ENCODE data around the gene GTF2IRD1. TPM values are rescaled to one million over a fixed set of nuclear protein-coding genes. Genes with fewer than 3 reads are reported as not detected.

The GTF2IRD1 gene
- total RNA-seq, 1 experiment from 2014 or later: 73.6 TPM

DNA sequence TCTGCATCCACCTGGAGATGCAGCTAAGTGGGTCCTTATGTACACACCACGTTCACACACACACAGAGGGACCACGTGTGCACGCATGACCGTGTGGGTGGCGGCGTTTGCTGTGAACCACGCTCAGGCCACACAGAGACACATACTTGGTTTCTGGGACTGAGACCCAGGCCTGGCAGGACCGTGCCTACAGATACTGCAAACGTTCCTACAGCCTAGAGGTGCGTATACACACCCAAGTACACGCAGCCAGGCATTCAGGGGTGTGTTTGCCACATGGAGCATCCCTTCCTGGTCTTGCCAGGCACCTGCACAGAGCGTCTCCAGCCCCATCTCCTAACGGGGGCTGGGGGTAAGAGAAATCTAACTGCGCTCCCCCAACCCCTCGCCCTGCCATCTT lies 49.0 kb upstream of the GTF2IRD1 start:
- H3K27me3 ChIP-seq (replicated peaks; ENCODE audit: insufficient read depth, low read depth, low read length, poor library complexity): no peaks in the 10 kb centered on the region
- H3K4me3 ChIP-seq (ENCODE audit: low read depth, low read length, poor library complexity, severe bottlenecking): no peak overlapping the region
- BruUV-seq (replicated peaks): no TSS peak
- no peaks in the 10 kb centered on the region for H3K9me3 ChIP-seq (ENCODE audit: low read depth, low read length, poor library complexity, severe bottlenecking)
- DNase-seq (ENCODE audit: low spot score): no peak
- TF ChIP-seq EZH2 (IDR thresholded peaks at IDR 0.05; ENCODE audit: borderline replicate concordance, low read depth, low read length, poor library complexity, severe bottlenecking) (no peak), CTCF (conservative IDR thresholded peaks at IDR 0.05; ENCODE audit: low read depth, low read length) (no peak)
- no peaks in the 10 kb centered on the region for H3K4me1 ChIP-seq (ENCODE audit: insufficient read depth, low read length, poor library complexity, severe bottlenecking)
- POLR2A ChIA-PET (ENCODE audit: low non-redundant PET): no interaction called here
- no peak overlapping the region for H3K27ac ChIP-seq (ENCODE audit: low read depth, low read length, poor library complexity, severe bottlenecking)
- H3K36me3 ChIP-seq (ENCODE audit: insufficient read depth, low read length, poor library complexity, severe bottlenecking): peaks cover 10% of the 10 kb centered on the region
- intact Hi-C loops (cut with micrococcal nuclease; ENCODE audit: unreplicated experiment): loop anchor here (5.0 to 10.0 kb wide), 2 partner anchors 337 to 540 kb away; partner anchors contain the start of gene TMEM270
- CTCF ChIA-PET: no interaction called here

DNA sequence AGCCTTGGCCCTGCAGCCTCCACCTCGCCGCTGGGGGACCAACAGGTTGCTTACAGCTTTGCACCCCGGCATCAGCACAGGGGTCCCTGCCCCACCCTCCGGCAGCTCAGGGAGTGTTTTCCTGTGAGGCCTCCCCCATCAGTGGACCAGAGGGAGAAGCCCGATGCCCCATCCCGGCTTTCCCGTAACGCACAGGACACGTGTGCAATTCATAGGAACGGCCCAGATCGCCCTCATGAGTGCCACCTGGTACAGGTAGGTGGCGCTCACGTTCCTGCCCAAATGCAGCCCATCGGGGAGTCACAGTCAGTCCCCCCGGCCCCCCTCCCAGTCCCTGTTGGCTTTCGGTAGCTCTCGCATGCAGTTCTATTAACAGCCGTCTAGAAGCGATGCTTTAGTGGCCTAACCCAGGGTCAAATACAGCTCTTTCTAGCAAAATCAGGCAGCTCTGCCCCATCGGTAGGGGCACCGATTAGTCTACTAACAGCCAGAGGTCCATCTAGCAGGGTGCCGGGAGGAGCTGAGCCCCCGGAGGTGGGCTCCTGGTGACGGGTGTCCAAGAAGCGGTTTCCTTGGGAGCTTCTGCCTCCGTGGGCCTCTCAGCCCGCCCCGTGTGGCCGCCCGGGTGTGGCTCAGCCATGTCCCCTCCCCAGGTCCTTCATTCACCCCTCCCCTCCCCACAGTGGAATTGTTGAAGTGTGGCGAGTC lies 48.4 kb upstream of the GTF2IRD1 start:
- Histone ChIP-seq H3K27ac (ENCODE audit: low read depth, low read length, poor library complexity, severe bottlenecking) (no peak overlapping the region), H3K27me3 (replicated peaks; ENCODE audit: insufficient read depth, low read depth, low read length, poor library complexity) (no peaks in the 10 kb centered on the region), H3K4me3 (ENCODE audit: low read depth, low read length, poor library complexity, severe bottlenecking) (no peak overlapping the region), H3K4me1 (ENCODE audit: insufficient read depth, low read length, poor library complexity, severe bottlenecking) (no peaks in the 10 kb centered on the region), H3K36me3 (ENCODE audit: insufficient read depth, low read length, poor library complexity, severe bottlenecking) (peaks cover 10% of the 10 kb centered on the region), H3K9me3 (ENCODE audit: low read depth, low read length, poor library complexity, severe bottlenecking) (no peaks in the 10 kb centered on the region)
- DNase-seq (ENCODE audit: low spot score): peak; percentile 49
- TF ChIP-seq CTCF (conservative IDR thresholded peaks at IDR 0.05; ENCODE audit: low read depth, low read length): peak; percentile 64
- TF ChIP-seq EZH2 (IDR thresholded peaks at IDR 0.05; ENCODE audit: borderline replicate concordance, low read depth, low read length, poor library complexity, severe bottlenecking): no peak
- BruUV-seq (replicated peaks): TSS peak; percentile 32
- CTCF ChIA-PET: interaction anchor here (0.6 kb wide), 2 partner anchors 161 to 595 kb away, joined by 3 to 5 read pairs; no protein-coding TSS in a partner anchor
- intact Hi-C loops (cut with micrococcal nuclease; ENCODE audit: unreplicated experiment): loop anchor here (10.0 kb wide), 1 partner anchor 541 kb away; the partner anchor contains the start of gene TMEM270
- POLR2A ChIA-PET (ENCODE audit: low non-redundant PET): no interaction called here

- POLR2A ChIA-PET (ENCODE audit: low non-redundant PET): no interaction called here
- intact Hi-C loops (cut with micrococcal nuclease; ENCODE audit: unreplicated experiment): loop anchor here (10.0 kb wide), 1 partner anchor 541 kb away; the partner anchor contains the start of gene TMEM270
- H3K27ac ChIP-seq (ENCODE audit: low read depth, low read length, poor library complexity, severe bottlenecking): no peak overlapping the region
- TF ChIP-seq CTCF (conservative IDR thresholded peaks at IDR 0.05; ENCODE audit: low read depth, low read length): no peak
- TF ChIP-seq EZH2 (IDR thresholded peaks at IDR 0.05; ENCODE audit: borderline replicate concordance, low read depth, low read length, poor library complexity, severe bottlenecking): no peak
- H3K36me3 ChIP-seq (ENCODE audit: insufficient read depth, low read length, poor library complexity, severe bottlenecking): peaks cover 10% of the 10 kb centered on the region
- no peaks in the 10 kb centered on the region for H3K4me1 ChIP-seq (ENCODE audit: insufficient read depth, low read length, poor library complexity, severe bottlenecking)
- H3K27me3 ChIP-seq (replicated peaks; ENCODE audit: insufficient read depth, low read depth, low read length, poor library complexity): no peaks in the 10 kb centered on the region
- H3K4me3 ChIP-seq (ENCODE audit: low read depth, low read length, poor library complexity, severe bottlenecking): no peak overlapping the region
- BruUV-seq (replicated peaks): no TSS peak
- DNase-seq (ENCODE audit: low spot score): no peak
- CTCF ChIA-PET: interaction anchor here (0.6 kb wide), 2 partner anchors 161 to 596 kb away, joined by 3 to 5 read pairs; no protein-coding TSS in a partner anchor
- no peaks in the 10 kb centered on the region for H3K9me3 ChIP-seq (ENCODE audit: low read depth, low read length, poor library complexity, severe bottlenecking)
Observed at GRCh38 chr7:74405899-74406512, 47.7 kb upstream of the GTF2IRD1 start.

All from A673 (cell line).